DMS153 treated with DMSO at 0.1 percent for 48 hours (cell line): ENCODE results near the gene PRRX2.
"Not testable (repeated sequence)": the region's sequence is repeated elsewhere in the genome, so short reads cannot be mapped to it uniquely, and the experiment has no call there.

Source experiments
- DNase-seq: peaks from one replicate; lab custom pipeline; 2025; ENCODE audit not compliant: unreplicated experiment; lab: John Stamatoyannopoulos, UW

The PRRX2 gene

DNA sequence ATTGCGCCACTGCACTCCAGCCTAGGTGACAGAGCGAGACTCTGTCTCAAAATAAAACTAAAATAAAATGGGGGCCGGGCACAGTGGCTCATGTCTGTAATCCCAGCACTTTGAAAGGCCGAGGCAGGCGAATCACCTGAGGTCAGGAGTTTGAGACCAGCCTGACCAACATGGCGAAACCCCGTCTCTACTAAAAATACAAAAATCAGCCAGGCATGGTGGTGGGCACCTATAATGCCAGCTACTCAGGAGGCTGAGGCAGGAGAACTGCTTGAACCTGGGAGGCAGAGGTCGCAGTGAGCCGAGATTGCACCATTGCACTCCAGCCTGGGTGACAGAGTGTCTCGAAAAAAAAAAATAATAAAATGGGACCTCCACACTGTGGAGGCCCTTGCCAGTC lies 29.1 kb upstream of the PRRX2 start:
- DNase-seq, result not testable (repeated sequence)

DNA sequence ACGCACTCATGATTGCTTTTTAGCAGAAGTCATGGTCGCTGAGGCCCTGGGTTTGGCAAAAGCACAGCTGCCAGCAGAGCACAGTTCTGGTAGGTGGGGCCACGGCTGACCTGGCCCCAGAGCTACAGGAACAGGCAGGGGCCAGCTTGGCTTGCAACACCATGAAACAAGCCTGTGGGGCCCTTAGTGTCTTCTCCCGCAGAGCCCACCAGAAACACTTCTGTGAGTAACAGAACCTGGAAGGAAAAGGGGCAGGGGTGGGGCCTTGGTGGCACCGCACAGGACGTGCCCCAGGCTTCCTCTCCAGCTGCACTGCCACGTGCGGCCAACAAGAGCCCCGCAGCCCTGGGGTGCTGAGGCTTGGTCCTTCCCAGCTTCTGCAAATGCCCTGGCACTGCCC lies 28.3 kb upstream of the PRRX2 start:
- DNase-seq, result no peak

DNA sequence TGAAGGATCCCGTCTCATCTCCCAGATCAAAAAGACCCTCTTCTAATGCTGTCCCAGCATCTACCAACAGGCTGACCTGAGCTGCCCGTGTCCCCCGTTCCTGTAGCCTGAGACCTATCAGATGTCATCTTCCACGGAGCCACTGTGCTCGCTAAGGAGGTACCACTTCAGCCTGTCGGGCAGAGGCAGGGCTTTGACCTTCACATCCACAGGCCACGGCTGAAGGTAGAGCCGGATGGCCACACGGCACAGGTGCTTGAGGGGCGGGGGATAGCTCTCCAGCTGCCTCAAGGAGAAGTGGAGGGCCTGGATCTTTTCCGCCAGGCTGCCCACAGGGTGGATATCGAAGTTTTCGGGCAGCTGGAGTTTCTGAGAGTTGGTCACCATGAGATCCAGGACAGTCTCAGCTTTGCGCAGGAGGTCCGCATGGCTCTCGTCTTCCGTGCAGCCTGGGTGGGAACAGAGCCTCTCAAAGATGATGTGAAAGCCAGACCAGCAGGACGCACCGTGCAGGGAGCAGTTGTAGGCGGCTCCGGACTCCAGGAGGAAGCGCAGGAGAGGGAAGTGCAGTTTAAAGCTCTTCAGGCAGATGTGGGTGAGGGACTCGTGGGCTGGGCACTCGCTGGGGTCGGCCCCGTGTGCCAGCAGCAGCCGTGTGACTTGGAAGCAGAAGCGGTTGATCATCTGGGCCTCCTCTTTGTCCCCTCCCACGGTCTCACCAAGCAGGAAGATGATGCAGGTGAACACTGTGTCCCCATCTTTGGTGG lies 27.6 kb upstream of the PRRX2 start:
- no peak for DNase-seq

DNA sequence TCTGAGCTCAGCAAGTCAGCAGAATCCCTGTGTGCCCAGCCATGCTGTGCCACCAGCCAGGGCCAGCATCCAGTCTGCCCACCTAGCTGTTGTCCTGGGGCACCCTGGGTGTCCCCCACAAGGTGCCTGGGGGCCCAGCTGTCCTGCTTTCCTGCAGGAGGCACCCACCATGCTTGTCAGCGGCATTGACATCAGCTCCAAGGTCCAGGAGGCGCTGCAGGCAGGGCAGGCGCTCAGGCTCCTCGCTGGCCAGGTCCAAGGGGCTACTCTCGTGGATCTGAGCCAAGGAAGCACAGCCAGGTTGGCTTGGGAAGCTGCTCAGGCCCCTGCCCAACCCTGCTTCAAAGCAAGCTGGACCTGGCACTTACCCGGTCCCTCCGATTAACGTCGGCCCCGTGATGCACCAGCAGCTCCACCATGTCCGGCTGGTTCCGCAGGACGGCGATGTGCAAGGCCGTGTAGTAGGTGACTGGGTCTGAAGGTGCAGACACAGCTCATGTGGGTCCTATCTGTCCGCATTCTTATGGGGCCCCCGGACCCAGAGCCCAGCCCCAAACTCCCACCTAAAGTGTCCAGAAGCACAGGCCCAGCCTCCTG lies 26.3 kb upstream of the PRRX2 start:
- no peak for DNase-seq

DNA sequence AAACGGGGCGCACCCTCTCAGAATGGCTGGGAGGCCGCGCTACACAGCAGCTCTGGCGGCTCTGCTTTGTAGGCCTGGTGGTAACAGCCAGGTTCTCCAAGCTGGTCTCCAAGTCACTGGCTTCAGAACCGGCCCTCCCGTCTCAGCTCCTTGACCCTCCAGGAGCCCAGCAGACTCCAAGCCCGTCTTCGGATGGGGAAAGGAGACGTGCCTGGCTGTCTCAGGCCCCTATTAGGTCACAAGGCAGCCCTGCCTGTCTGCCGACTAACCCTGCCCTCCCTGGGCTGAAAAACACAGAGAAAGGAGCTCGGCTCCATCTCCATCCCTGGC lies 25.7 kb upstream of the PRRX2 start:
- DNase-seq, result no peak

DNA sequence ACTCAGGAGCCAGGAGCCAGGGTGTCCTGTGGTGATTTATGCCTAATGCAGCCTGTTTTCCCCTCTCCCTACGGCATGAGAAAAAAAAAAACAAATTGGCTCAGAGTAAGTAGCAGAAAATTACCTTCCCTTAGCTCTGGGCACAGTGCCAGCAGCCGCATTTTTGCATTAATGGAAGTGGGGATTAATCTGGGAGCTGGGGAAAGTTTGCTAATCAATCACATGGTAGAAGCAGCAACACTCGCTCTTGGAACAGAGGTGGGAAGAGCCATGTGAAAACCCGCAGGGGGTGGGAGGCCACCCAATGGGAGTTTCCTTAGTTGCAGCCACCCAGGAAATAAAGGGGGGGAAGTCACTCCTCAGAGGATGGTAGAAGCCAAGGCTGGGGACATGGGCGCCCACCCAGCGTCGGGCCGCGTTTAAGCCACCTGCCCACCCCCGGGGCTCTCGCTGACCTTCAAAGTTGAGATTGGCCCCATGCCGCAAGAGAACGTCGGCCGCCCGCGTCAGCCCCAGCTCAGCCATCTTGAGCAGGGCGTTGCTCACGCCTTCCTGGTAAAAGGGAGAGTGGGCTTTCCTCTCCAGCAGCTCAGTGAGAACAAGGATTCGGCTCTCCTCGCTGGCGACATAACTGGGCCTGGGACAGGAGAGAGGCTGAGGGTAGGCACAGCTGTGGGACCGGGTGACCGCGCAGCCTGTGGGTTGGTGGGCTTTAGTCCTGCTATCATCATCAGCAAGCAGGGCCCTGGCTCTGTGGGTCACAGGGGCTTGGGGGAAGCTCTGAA lies 25.2 kb upstream of the PRRX2 start:
- no peak for DNase-seq

DNA sequence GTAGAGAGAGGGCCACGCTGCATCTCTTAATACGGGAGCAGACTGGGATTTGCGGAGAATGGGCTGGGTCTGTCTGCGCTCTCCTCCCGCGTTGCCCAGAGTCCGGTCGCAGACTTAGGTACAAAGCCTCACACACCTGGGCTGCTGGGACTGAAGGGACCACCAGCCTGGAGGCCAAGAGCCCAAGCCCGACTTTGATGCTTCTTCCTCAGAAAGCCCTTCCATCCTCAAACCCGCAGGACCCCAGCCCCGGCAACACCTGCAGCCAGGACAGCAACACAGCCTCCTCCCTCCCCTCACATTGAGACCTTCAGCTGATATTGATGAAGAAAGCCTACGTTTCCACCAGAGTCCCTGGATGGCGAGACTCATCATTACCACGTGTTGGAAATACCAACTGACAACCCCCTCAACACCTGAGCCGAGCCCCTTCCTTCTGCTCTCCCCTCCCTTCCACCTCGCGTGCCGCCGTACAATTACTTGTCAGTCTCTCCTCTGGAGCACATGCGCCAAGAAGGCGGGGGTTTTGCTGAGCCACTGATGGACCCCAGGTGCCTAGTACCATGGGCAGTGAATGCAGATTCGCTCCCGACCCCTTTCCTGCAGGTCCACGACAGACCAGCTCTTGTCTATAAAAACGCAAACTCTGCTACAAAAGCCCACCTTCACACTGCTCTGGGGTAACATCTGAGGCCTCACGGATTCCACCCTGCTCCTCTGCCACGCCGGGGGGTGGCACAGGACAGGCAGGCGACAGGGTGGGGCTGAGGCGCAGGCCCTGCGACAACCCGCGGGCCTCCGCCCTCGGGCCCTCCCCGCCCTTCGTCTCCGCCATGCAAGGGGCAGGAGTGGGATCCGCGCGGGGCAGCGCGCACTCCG lies 24.3 kb upstream of the PRRX2 start:
- no peak for DNase-seq

DNA sequence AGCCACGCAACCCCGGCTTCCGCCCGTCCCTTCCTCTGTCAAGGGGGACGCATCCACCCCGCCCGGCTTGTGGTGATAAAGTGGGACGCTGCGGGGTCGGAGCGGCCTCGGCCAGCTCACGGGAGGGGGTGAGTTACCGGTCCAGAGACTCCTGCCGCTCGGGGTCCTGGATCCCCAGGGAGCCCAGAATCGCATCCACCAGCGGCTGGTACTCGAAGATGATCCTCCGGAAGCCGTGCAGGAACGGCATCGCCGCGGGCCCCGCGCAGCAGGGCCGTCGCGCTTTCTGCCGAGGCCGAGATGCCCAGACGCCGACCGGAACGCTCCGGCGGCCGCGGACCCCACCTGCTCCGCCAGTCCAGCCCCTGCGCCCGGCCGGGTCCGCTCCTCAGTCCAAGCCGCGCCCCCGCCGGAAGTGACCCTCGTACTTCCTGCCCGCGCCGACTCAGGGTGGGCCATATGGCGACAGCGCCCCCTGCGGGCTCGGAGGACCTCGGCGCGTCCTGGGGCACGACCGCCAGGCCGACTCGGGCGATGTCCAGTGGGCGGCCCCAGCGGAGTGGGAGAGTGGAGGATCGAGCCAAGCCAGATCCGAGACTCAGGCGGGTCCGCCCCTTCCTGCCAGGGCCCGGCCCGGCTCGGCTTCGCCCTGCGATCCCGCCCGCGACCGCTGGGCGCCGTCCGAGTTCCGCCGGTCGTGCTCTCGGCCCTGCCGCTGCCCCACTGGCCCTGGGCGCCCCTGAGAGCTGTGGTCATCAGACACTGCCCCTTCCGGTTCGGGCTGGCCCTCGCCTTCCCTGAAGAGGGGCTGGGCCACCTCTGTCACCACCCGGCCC lies 23.5 kb upstream of the PRRX2 start, which contains the start of gene ASB6:
Gene ASB6, minus strand, starts transcription at position 402 of the 836 bp plus-strand sequence. Its CDS starts 152 bp downstream, at position 250.
- DNase-seq, result peak; percentile 69

DNA sequence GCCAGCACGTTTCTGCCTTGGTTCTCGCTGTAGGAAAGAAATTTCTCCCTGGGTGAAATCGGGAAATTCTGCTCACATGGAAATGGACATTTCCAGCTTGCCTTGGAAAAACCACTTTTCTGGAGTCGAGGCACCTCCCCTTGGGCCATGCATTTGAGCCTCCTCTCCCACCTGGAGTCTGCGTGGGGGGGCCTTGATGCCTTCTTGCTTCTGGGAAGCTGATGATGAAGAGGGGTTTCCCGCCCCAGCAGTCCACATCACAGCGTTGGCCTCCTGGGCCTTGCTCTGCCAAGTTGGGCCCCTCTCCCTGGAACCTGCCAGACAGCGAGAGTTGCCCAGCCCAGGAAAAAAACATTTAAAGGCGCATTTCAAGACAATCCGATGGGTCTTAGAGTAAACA lies 21.7 kb upstream of the PRRX2 start:
- no peak for DNase-seq

DNA sequence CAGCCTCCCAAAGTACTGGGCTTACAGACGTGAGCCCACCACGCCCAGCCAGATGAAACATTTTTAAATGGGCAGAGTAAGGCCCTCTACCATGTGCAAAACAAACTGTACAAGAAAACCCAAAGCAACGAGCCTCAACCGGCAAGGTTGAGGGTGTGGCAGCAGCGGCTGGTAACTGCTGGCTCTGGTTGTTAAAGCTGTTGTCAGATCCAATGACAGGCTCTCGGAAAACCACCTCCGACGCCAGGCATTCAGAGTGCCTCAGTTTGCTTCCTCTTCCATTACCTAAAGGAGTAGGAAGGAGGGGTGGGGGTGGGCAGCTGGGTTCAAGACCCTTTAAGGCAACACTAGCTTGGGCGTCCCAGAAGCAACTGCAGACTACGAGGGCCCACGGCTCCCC lies 21.1 kb upstream of the PRRX2 start:
- DNase-seq, result no peak

DNA sequence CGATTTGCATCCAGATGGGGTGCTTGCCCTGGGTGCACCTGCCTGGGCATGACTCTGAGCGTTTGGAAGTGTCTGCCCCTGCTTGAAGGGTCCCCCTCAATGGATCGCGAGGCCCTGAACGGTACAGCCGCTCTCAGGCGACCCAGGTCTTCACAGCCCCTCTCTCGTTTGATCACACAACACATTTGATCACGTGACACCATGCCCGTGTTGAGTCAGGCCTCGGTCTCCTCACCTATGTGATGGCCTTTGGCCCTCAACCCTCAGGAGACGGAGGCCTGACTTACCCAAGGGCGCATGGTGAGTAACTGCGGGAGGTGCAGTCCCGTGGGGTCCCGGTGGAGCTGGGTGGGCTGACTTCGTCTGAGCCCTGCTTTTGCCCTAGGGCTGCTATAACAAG lies 20.5 kb upstream of the PRRX2 start:
- DNase-seq, result no peak

DNA sequence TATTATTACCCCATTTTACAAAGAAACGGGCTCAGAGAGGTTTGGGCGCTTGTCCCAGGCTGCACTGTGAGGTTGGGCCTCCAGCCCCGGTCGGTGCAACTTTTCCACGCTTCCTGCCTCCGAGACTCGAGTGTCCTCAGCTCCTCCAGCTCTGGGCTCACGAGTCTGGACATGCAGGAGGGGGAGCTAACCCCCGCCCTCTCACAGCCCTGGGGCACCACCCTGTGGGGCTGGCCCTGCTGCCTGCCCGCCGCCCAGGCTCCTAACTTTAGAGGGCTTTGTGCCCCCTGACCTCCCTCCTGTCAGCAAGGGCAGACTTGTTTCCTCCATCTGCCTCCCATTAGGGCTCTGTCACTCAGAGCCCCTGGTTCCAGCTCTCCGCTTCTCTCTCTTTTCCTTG lies 19.2 kb upstream of the PRRX2 start:
- no peak for DNase-seq

DNA sequence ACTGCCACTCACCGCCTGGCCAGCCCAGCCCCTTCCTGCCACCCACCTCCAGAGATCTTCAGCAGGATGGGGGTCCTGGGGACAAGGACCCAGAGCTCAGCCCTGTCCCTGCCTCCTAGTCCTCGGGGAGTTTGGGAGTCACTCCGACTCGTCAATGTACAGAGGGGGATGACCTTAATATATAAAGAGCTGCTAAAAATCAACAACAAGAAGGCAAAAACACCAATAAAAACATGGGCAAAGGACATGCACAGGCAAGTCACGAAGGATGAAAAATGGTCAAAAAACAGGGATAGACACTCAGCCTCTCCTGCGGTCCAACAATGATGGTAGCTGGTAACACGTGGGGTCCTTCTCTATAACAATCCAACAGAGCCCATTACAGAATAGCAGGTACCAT lies 18.8 kb upstream of the PRRX2 start:
- no peak for DNase-seq

DNA sequence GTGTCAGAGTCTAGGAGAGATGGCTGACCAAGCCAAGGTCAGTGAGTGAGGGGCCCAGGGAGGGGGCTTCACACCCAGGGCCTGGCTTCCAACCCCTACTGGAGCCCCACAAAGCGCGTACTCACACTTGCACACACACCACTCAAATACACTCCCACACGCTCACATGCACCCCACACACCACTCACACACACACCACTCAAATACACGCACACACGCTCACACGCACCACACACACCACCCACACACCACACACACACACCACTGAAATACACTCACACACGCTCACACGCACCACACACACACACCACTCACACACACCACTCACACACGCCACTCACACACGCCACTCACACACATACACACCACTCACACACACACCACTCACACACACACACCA lies 17.8 kb upstream of the PRRX2 start:
- no peak for DNase-seq

DNA sequence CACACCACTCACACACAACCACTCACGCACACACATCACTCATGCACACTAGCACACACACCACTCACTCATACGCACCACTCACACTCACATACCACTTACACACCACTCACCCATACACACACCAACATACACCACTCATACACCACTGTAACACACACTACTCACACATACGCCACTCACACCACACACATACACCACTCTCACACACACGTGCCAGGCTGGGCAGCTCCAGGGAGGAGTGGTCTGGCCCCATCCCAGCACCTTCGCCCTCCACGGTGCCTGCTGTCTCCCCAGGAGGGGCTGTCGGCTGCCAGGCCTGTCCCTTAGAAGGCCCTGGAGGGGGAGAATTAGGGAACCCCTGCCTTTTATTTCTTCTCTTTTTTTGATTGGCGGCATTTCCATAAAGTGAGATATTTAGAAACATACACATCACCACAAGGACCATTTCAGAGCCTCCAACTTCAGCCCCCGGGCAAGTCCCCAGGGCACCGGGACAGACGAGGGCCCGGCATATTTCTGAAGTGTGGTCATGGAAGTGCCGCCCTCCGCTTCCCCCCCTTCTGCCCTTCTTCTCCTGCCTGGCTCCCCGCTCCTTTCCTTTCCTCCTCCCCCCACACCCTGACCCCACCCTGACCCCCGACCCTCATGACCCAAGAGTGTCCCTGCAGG lies 17.2 kb upstream of the PRRX2 start:
- DNase-seq, result no peak

DNA sequence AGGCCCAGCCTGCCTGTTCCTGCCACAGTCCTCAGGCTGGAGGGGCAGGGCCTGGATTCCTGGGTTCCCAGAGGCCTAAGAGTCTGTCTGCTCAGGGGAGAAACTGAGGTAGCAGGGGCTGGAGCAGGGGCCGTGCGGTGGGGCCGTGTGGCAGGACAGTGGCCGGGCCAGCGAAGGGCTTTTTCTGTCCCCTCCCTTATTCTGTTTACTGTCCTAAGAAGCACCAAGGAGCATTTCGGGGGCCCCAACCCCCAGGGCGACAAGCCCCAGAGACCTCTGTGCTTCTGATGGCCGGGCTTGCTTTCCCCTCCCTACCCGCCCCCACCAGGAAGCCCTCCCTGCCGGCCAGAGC lies 16.7 kb upstream of the PRRX2 start:
- DNase-seq, result no peak

DNA sequence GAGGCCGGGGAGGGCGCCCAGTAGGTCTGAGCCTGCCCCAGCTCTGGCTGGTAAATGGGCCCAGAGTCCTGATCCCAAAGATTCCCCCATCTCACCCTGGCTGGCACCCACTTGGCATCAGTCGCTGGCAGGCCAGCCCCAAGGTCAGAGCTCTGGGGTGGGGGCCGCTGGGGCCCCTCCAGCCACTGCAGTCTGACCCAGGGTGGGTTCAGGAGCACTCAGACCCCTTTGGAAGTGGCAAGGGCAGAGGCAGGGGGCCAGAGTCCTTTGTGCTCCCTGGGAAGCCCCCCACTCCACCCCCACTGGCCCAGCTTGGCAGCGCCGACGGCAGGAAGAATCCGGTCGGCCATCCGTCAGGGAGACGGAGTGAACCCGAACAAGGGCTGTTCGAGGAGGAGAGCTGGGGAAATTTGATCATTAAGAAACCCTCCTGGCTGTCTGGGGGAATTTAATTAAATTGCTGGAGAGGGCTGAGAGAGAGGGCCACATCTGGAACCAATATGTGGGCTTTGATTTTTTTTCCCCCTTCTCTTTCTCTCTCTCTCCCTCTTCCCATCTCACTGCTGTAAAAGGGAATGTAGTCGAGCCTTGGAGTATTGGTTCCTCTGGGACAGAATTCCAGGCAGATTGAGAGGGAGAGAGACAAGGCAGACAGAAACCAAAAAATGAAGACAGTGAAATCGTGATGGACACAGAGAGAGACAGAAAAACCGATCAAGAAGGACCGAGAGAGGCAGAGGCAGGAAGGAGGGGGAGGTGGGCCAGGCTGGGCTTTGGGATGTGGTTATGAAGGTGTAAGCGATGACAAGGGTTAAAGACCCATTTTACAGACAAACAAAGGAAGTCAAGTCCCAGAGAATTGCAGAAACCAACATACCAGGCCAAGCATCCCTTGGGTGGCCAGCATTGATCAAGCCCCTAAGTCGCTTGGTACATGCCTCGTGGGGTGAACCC lies 15.4 kb upstream of the PRRX2 start:
- DNase-seq, result no peak

DNA sequence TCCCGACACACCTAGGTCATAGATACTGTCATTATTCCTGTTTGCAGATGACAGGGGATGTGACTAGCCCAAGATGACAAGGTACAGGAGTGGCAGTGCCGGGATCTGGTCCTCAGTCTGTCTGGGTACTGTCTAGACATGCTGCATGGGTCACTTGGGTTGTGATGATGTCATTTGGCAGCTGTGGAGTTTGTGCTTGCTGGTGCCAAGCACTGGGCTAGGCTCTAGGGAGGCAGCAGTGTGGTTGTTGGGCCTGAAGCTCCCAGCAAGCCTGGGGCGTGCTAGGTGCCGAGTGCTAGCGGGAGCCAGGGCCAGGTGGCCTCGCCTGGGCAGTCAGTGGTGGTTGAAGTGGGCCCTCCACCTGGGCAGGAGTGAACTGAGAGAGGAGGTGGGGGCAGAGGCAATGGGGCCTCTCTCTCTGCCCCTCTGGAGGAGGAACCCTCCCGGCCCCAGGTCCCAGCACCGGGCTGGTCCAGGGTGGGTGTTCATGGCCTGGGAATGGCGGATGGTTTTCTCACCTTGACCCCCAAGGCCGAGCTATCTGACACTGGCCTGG lies 14.7 kb upstream of the PRRX2 start:
- no peak for DNase-seq
